Loucy (cell line): Measurements from ENCODE around the gene CDCP1.

Experiments
- H2AFZ ChIP-seq: fragments of 200-600 bp; sonication (generic); 2 replicates; pipeline ENCODE4 v1.6.0; 2016; ENCODE audit warnings: antibody characterized with exemption, mild to moderate bottlenecking, low read length, moderate library complexity
- H3F3A ChIP-seq: fragments of 200-600 bp; 2 replicates; pipeline ENCODE4 v1.6.0; 2016; ENCODE audit warnings: antibody characterized with exemption, low read depth, mild to moderate bottlenecking
- H3K27me3 ChIP-seq: fragments of 200-600 bp; sonication (generic); 2 replicates; pipeline ENCODE4 v1.6.1; 2014; ENCODE audit warnings: low read length, mild to moderate bottlenecking; ENCODE audit not compliant: insufficient read depth, poor library complexity, severe bottlenecking
- H3K36me3 ChIP-seq: fragments of 200-600 bp; sonication (generic); 2 replicates; pipeline ENCODE4 v1.6.1; 2016; ENCODE audit warnings: low read length; ENCODE audit not compliant: insufficient read depth
- H3K4me1 ChIP-seq: fragments of 200-600 bp; sonication (generic); 2 replicates; pipeline ENCODE4 v1.5.1; 2014; ENCODE audit warnings: low read length, mild to moderate bottlenecking; ENCODE audit not compliant: insufficient read depth, poor library complexity, severe bottlenecking
- H3K4me2 ChIP-seq: fragments of 200-600 bp; sonication (generic); 2 replicates; pipeline ENCODE4 v1.6.0; 2014; ENCODE audit warnings: antibody characterized with exemption, low read length, low read depth, mild to moderate bottlenecking; ENCODE audit not compliant: poor library complexity, severe bottlenecking
- H3K4me3 ChIP-seq: fragments of 200-600 bp; sonication (generic); 2 replicates; pipeline ENCODE4 v1.5.1; 2014; ENCODE audit warnings: low read length, mild to moderate bottlenecking, mixed read lengths; ENCODE audit not compliant: poor library complexity, severe bottlenecking
- H3K79me2 ChIP-seq: fragments of 200-600 bp; sonication (generic); 2 replicates; pipeline ENCODE4 v1.6.1; 2014; ENCODE audit warnings: low read length; ENCODE audit not compliant: insufficient read depth
- H3K9ac ChIP-seq: fragments of 200-600 bp; sonication (generic); 2 replicates; pipeline ENCODE4 v1.6.0; 2014; ENCODE audit warnings: mild to moderate bottlenecking, low read depth, low read length, moderate library complexity; ENCODE audit not compliant: poor library complexity, severe bottlenecking
- H3K9me2 ChIP-seq: fragments of 200-600 bp; sonication (generic); replicated peaks from 2 replicates; pipeline ENCODE4 v1.6.1; 2016; ENCODE audit warnings: low read depth, low read length, mixed read lengths
- H3K9me3 ChIP-seq: fragments of 200-600 bp; sonication (generic); 2 replicates; pipeline ENCODE4 v1.6.1; 2014; ENCODE audit warnings: mild to moderate bottlenecking, antibody characterized with exemption, low read length, low read depth; ENCODE audit not compliant: insufficient read depth
- H4K20me1 ChIP-seq: fragments of 200-600 bp; sonication (generic); 2 replicates; pipeline ENCODE4 v1.6.0; 2014; ENCODE audit warnings: antibody characterized with exemption, low read length, mild to moderate bottlenecking; ENCODE audit not compliant: insufficient read depth, poor library complexity, severe bottlenecking
- EZH2phosphoT487 ChIP-seq: fragments of 200-600 bp; IDR thresholded peaks from 2 replicates; pipeline ENCODE4 v1.6.1; 2018; ENCODE audit warnings: antibody characterized with exemption, mild to moderate bottlenecking, moderate library complexity, borderline replicate concordance
- TF ChIP-seq, protein P1 (sequence below): fragments of 200-600 bp; sonication (generic); conservative IDR thresholded peaks from 2 replicates; pipeline ENCODE4 v1.5.1; 2014; ENCODE audit warnings: mild to moderate bottlenecking, antibody characterized with exemption, low read length

CDCP1 gene

DNA sequence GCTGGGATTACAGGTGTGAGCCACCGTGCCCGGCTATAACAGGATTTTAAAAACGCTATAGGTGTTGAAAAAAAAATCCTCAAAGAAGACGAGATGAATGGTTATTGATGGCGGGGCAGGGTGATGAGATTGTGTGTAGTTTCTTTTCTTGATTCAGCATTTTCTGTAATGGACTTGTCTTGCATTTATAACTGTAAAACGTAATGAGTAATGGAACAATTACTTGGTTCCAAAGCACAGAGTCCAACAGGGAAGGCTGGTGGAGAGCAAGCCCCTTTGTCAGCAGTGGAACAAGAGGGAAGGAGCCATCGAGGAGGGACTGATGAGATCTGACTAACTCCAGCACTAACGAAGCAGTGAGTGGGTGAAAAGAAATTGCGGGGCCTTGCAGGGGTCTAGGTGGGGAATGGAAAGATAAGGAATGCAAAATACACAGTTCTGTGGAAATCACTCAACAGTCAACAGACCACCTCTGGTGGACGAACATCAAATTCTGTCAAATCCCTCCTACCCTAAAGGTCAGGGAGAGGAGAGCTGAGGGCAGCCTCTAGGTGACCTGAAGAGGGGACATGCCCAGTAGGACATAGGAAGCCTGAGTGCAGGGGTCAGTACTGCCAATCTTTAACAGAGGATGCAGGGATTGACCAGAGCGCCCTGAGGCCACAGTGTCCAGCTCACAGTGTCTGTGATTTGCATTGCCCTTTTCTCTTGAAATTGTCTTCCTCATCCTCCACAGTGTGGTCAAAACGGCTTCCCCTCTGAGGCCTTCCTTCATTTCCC is 23.1 kb upstream of the CDCP1 start:
- peaks cover 43% of the 10 kb centered on the region for H3K4me1 ChIP-seq
- H4K20me1 ChIP-seq, result no peaks in the 10 kb centered on the region
- H3F3A ChIP-seq, result peaks cover 9% of the 10 kb centered on the region
- no peak overlapping the region for H3K4me3 ChIP-seq
- H3K9me2 ChIP-seq, result no peaks in the 10 kb centered on the region
- H3K79me2 ChIP-seq, result no peaks in the 10 kb centered on the region
- TF ChIP-seq, protein P1, sequence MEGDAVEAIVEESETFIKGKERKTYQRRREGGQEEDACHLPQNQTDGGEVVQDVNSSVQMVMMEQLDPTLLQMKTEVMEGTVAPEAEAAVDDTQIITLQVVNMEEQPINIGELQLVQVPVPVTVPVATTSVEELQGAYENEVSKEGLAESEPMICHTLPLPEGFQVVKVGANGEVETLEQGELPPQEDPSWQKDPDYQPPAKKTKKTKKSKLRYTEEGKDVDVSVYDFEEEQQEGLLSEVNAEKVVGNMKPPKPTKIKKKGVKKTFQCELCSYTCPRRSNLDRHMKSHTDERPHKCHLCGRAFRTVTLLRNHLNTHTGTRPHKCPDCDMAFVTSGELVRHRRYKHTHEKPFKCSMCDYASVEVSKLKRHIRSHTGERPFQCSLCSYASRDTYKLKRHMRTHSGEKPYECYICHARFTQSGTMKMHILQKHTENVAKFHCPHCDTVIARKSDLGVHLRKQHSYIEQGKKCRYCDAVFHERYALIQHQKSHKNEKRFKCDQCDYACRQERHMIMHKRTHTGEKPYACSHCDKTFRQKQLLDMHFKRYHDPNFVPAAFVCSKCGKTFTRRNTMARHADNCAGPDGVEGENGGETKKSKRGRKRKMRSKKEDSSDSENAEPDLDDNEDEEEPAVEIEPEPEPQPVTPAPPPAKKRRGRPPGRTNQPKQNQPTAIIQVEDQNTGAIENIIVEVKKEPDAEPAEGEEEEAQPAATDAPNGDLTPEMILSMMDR, result no peak
- no peak for TF ChIP-seq EZH2phosphoT487
- no peaks in the 10 kb centered on the region for H3K36me3 ChIP-seq
- 0 out of 2 replicates have a peak overlapping the region, but pooled peaks have one; percentile 71 for H2AFZ ChIP-seq
- no peak overlapping the region for H3K9ac ChIP-seq
- H3K4me2 ChIP-seq, result peak overlapping the region; percentile 25
- H3K9me3 ChIP-seq, result peaks cover 8% of the 10 kb centered on the region; the same call in 1 of the 2 replicates
- H3K27me3 ChIP-seq, result no peaks in the 10 kb centered on the region

DNA sequence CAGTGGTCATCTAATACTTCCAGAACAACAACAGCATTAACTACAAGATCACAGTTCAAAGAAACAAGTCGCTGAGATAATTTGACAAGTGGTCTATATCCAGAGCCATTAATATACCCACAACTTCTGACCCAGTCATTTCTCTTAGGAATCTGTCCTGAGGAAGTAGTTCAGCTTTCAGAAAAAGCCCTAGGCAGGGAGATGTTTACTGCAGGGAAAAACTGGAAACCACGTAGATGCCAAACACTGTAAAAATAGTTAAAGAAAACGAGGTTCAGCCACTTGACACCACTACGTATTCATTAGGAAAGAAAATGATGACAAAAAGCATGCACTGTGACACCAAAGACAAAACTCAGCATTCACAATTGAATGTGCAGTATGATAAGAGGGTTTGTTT is 22.3 kb upstream of the CDCP1 start:
- Histone ChIP-seq H3K9ac (peak overlapping the region; percentile 17), H3K9me2 (no peaks in the 10 kb centered on the region), H3K4me2 (peak overlapping the region; percentile 74), H3K9me3 (peaks cover 8% of the 10 kb centered on the region; the same call in 1 of the 2 replicates), H2AFZ (no peak overlapping the region), H3K79me2 (no peaks in the 10 kb centered on the region), H3K4me3 (no peak overlapping the region), H3K27me3 (no peaks in the 10 kb centered on the region), H3K36me3 (no peaks in the 10 kb centered on the region), H3F3A (peaks cover 9% of the 10 kb centered on the region), H4K20me1 (no peaks in the 10 kb centered on the region), H3K4me1 (peaks cover 43% of the 10 kb centered on the region)
- no peak for TF ChIP-seq EZH2phosphoT487
- TF ChIP-seq, protein P1, result no peak

DNA sequence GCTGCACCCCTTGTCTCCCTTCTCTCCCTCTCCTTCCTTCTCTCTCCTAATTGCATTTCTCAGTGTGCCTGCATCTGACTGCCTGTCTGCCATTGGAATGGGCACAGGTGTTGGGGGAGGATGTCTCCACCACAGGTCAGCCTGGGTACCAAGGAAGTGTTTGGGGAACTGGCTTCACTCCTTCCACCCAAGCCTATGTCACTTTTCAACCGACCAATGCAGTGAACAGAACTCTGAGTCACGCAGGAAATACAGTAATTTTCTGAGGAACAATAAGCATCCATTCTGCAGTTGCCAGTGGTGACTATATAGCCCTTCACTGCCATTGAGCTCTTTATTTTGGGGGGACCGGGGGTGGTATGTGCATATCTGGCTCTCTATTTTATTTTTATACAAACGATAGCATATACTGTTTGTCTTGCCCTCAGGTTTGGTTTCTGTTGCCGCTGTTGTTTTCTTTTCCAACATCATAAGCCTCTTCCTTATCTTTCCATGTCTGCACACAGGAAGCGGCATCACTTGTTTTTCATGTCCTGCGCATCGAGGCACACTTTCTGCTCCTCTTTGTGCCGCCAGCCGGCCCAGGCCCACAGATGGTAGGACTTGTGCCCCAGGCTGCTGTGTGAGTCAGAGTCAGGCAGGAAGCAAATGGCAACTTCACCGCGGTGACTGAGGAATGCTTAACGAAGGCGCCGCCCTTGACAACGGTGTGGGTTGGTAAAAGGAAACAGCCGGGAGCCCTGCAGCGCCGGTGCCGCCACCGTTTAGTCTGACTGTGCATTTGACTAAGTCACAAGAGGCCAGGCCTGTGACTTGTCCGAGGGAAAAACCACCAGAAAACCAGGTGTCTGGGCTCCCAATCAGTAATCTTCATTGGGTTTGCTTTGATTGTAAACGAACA is 21.1 kb upstream of the CDCP1 start:
- H3K4me2 ChIP-seq, result peak overlapping the region; percentile 74
- H3K9ac ChIP-seq, result peak overlapping the region; percentile 69
- H3K9me2 ChIP-seq, result no peaks in the 10 kb centered on the region
- H2AFZ ChIP-seq, result peak overlapping the region; percentile 24
- H3K27me3 ChIP-seq, result no peaks in the 10 kb centered on the region
- H3K79me2 ChIP-seq, result no peaks in the 10 kb centered on the region
- H3K36me3 ChIP-seq, result no peaks in the 10 kb centered on the region
- TF ChIP-seq, protein P1, result no peak
- no peak for TF ChIP-seq EZH2phosphoT487
- peak overlapping the region; percentile 54 for H3K4me3 ChIP-seq
- peaks cover 8% of the 10 kb centered on the region; the same call in 1 of the 2 replicates for H3K9me3 ChIP-seq
- peaks cover 9% of the 10 kb centered on the region for H3F3A ChIP-seq
- no peaks in the 10 kb centered on the region for H4K20me1 ChIP-seq
- peaks cover 43% of the 10 kb centered on the region for H3K4me1 ChIP-seq
